Stimulated activated CD8-positive, alpha-beta memory T cell treated with anti-CD3 and anti-CD28 coated beads, Interleukin-4, amount 100 ng/mL, for 4 hours (primary cell): ENCODE data around the gene SUB1.
"Not testable (repeated sequence)": the region's sequence is repeated elsewhere in the genome, so short reads cannot be mapped to it uniquely, and the experiment has no call there.

ENCODE experiments used
- DNase-seq, 2 donors: peaks; one replicate each; pipeline ENCODE4 v3.0.0-alpha.2; 2020; ENCODE audit warnings: low read depth in 2 of 2, low spot score in 1 of 2

The SUB1 gene

DNA sequence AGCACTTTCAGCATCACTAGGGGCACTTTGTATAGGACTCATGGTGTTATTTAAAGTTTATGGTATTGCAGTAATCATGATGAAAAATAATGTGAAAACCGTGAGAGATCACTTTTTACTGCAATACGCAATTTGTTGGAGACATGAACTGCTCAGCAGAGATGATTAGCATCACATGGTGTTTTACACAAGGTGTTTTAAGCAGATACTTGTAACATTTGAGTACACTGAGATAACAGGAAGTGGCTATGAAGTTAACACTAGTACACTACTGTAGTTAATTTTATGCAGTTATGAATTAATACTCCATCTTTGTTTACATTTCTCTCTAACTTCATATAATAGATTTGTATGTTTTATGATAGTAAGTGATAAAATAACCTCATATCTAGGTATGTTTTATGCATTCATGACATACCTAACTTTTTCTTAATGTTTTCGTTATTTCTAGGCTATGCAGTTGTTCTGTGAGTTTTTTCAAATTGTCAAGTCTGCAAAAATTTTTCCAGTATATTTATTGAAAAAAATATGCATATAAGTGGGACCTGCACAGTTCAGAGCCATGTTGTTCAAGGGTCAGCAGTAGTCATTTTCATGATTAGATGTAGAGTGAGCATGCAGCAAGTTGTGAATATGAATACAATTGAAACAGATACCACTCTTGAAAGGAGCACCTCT lies 13.0 kb downstream of the SUB1 start:
- DNase-seq: no peak

DNA sequence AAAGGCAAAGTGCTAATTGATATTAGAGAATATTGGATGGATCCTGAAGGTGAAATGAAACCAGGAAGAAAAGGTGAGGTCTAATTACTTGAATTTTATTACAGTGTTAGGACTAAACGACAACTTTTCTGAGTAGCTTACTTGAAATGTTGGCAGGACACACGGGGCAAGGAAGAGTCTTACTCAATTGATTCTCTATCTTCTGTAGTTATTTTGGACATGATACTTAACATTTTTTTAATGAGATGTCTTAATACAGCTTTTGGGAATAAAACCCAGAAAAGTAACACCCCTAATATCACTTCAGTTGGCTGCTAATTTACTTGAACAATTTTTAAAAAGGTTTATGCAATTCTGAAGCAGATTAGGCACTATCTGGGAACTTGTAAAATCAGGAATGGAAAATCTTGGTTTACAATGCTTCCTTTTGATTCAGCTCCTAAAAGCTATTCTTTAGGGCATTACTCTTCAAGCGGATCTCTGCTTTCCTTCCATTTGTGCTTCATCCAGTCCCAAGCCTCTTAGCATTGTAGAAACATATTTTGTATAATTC lies 13.7 kb downstream of the SUB1 start:
- DNase-seq: no peak

DNA sequence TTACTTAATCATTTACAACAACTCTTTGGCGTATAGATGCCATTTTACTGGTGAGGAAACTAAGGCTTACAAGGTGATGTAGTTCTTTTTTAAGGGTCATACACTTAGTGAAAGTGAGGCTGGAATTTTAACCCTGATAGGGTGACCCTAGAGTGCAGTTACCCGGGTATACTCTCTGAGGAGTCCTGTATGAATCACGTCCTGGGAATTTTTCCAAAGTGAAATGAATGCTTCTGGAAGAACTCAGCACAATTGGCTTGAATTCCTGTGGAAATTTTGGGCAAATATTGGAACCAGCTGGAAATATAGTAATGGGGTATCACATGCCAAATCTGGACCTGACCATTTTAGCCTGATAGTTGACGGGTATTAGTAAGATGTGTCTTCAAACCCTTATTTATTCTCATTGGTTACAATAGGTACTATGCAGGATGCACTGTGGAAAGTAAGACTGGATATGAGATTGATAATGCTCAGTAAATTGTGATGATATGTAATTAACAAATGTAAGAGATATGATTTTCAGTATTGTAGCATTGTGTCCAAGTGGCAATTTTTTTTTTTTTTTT lies 14.8 kb downstream of the SUB1 start:
- no peak for DNase-seq

DNA sequence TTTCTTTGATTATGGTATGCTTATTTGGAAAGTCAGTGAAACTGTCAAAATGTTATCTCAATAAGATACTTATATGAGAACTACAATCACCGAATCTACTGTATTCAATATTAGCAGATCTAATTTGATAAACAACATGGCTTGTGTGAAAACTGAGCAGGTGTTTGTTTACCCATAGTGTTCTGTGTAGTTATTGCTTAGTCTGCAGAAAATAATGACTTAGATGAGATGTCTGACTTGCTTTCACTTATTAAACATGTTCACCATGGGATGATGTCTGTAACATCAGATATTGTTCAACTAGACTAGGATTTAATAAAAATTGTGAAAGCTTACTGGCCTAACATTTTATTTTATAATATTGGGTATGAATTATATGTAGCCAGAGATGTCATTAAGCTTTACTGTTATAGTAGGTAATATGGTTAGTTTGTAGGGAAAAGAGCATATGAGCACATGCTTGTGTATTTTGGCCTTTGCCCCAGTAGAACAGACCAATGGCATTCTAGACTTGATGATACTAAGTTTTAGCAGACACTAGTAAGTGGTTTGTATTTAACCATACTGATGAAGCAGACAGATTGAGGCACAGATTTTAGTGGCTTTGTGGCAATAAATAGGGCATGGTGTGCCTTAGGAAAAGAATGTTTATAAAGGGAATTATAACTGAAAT lies 16.4 kb downstream of the SUB1 start:
- DNase-seq: no peak

DNA sequence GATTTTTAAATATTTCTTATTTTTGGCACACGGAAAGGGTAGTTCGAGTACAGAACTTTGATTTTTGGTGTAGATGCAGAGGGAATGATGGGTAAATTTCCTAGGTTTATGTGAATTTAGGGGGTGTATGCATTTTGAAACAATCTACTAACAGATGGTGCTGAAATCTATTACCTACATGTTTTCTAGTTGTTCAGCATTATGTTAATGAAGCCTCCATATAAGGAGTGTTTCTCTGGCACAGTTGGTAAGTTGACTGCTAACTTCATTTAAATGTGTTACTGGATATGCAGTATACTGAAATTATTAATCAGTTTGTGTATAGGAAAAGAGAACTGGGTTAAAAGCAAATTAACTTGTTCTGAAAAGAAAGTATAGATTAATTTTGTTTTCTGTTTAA lies 17.5 kb downstream of the SUB1 start:
- DNase-seq: no peak

DNA sequence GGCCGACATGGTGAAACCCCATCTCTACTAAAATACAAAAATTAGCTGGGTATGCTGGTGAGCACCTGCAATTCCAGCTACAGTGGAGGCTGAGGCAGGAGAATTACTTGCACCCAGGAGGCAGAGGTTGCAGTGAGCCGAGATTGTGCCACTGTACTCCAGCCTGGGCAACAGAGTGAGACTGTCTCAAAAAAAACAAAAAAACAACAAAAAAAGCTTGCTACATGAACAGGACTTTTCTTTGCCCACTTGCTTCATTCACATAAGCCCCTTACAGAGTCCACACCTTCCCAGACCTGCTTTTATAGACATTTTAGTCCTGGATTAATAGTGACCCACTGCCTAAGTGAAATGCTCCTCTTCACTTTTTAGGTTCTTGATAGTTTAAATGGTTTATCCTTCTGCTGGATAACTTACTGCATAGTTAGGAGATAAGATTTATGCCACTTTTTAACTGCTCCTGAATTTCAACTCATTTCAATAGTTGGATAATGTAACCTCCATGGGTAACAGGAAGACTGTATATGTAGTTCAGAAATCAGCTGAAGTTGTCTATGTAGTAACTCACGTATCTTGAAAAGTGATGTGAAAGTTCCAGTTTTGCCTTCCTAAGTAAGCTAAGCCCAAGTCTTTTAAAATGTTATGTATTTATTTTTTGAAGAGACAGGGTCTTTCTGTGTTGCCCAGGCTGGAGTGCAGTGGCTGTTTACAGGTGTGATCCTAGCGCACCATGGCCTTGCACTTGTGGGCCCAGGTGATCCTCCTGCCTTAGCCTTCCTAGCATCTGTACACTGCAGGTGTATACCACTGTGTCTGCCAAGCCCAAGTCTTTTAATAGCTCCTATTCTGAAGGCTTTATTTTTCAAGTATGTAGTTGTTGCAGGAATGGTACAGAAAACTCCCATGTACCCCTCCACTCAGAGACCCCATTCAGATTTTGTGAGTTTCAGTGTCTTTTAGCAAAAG lies 19.7 kb downstream of the SUB1 start:
- DNase-seq: no peak

DNA sequence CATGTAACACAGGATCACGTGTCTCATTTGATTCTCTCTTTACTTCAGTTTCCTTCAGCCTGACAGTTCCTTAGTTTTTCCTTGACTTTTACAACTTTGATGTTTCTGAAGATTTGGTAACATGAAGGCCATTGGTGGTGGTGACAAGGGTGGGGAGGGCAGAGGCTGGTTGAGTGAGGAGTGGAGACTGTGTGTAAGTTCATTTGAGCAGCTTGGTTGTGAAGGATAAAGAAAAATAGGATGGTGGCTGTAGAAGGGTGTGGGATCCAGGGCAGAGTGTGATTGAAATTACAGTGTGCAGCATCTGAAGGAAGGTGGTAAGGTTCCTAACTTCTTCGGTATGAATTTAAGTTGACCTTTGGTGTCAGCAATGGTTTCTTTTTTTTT lies 20.4 kb downstream of the SUB1 start:
- no peak for DNase-seq

DNA sequence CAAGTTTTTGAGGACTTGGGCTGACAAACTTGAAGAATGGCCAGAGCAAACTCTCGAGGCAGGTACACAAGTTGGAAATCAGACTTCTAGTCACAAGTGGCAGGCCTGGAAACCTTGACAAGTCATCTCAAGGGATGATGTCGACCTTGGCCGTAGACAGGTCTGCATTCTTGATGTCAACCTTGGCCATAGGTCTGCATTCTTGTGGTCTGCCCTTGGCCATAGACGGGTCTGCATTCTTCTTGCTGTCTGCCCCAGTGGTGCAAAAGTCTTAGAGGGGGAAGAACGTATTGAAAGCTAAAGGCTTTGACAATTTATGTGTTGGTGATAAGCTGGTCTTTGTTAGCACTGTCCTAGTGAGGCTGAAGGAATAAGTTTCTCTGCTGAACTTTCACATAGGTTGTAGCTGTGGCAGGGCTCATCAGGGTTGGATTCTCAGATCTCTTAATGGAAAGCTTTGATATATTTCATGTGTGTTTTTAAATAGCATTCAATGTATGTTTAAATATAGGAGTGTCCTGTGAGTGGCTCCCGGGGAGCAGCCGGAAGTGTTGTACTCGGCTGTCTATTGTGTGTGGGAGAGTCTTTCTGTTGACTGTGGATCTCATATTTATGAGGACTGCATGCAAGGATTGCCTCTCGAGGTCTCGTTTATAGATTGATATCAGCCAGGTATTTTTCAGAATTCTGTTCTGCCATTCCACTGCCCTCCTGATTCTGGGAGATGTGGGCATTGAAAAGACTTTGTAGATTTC lies 27.0 kb downstream of the SUB1 start:
- DNase-seq: no peak

DNA sequence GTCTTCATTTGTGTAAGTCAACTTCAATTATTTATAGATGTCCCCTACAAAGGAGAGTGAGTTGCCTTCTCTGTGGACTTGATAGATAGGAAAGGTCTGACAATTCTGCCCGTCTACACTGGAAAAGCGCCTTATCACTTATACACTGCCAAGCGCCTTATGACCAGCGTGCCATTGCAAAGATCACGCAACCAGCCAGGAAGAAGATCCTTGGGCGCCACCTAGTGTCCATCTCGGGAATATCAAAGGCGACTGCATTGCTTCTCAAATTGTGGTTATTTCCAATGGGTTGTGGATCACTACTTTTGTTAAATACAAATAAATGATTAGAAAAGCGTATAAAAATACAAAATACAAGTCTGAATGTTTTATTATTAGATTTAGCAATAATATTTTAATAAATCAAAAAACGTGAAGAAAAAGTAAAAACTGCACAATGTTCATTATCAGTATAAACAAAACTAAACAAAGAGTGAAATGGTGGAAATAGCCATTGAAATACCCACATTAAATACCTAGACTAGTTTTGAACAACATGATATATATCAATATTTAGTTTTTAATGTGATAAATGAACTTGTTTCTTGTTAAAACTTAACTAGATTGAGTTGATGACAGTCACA lies 27.8 kb downstream of the SUB1 start:
- peak; percentile 50 to 87 for DNase-seq

DNA sequence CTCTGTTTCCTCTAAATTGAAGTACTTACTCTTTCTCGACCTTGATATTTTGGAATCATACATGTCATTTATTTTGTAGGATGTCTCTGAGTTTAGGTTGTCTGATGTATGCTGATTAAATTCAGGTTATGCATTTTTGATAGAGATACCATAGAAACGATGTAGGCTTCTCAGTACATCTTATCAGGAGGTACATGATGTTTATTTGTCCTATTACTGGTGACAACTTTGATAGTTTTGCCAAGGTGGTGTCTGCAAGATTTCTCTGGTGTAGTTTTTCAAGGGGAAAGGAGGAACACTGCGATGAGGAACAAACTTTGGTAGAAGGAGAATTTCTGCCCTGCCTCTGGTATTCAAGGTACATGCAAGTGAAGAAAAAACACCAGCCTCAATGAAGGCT lies 29.9 kb downstream of the SUB1 start:
- no peak for DNase-seq

DNA sequence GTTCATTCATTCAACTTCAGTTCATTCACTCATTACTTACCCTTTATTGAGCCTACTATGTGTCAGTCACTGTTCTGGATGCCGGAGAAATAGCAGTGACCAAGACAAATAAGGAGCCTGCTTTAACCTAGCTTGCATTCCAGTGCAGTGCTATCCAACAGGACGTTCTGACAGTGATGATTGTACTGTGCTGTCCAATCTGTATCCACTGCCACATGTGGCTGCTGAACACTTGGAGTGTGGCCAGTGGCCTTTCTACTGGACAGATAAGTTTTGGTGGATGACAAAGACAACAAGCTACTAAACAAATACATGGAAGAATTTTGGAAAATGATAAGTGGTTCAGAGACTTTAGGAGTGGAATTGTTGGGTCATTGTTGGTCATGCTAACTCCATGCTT lies 33.6 kb downstream of the SUB1 start:
- no peak for DNase-seq

DNA sequence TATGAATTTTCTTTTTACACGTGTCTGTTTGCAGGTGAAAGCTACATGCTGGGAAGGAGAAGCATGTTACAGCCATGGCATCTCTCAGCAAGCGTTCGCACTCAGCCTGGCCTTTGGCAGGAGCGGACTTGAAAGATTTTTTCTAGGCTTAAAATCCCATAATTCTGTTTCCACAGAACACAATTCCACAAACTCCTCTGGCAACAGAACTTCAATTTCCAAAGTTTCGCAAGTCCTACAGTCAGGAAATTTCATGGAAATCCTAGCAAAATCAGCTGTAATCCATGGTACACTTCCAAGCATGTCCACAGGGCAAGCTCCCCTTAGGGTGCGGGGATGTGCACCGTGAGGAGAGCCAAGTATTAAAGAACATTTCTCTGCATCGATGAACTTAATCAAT lies 35.9 kb downstream of the SUB1 start:
- no peak for DNase-seq

DNA sequence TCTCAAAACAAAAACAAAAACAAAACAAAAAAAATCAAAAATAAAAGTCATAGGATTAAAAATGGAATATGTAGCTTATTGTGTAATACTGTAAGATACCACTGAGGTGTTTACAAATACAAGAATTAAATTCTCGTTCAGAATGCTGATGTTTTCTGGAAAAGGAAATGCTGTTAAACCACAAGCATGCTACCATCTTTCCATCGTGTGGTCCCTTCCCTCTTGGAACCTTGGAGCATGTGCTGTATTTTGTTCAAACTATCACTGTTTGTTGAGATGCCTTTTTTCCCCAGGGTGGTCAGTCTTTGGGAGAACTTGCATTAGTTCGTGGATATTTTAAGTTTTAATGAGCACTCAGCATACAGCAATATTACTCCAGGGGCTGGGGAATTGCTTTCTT lies 39.7 kb downstream of the SUB1 start:
- no peak for DNase-seq

DNA sequence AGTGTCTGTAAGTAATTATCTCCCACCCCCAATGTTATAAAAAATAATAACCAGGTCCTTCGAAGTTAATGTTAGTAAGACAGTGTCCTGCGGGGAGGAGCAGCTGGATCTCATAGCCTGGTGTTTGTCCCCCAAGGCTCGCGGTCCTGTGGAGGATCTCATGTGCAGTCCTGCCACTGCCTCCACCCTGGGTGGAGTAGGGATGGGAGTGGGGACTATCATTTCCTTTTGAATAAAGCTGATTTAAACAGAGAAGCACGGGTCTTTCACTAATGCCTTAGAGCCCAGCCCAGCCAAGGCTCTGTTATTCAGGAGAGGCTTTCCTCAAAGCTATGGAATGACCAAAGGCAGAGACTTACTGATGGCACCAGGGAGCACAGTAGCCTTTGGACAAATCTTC lies 40.2 kb downstream of the SUB1 start:
- DNase-seq: no peak

DNA sequence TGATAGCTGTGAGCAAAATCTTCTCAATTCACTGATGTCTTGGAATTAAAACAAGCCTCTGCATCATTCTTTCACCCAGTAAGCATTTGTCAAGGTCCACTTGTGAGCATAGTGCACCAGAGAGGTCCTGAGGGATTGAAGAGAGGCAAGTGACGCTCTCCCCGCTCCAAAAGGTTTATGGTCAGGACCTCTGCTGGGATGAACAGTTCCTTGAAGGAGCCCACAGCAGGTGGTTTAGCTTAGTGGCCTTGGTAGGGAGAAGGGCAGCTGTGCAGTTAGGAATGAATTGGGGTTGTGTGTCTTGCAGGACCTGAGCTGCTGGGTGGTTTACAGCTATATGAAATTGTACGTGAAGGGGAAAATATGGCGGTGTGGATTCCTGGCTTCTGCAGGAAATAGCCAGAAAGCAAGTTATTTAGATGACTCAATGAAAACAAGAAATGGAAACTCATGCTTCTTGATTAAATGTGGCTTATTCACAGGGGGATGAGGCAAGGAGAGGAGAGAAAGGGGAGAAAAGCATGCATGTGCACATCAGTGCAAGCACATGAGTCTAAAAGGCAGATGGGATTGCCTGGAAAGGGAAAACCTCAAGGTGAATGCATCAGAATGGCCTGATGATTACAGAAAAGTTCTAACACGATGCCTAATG lies 42.0 kb downstream of the SUB1 start:
- DNase-seq: no peak

DNA sequence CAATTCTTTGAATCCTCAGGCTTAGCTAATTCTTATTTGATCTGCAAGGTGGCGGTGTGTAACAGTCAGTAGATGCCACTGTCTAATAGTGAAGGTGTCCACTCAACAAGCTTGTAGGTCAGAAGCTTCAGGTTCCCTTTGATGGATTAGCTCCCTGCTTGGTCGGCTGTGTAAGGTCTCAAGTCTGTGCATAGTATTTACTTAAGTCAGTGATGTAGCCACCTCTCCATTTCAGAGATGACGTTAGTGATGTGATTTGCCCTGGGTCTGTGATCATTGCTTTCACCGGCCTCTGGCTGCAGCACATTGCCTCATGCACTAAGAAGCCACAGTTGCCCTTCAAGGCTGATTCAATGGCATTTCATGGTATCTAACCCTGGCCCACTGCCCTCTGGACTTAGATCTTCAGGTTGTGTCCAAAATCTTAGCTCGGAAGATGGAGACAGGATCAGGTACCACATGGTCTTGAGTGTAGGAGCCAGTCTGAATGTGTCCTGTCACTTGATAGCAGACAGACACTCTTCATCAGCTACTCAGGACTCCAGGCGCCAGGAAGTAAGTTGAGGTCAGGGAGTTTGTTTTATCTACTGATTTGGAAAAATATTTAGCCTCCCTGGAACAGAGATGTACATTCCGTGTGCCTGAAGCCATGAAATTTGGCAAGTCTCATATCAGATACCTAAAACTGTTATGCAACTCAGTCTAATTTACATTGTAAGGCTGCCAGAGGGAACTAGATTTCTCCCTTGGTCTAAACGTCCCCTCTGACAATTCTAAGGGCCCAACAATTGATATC lies 42.9 kb downstream of the SUB1 start:
- DNase-seq: no peak

DNA sequence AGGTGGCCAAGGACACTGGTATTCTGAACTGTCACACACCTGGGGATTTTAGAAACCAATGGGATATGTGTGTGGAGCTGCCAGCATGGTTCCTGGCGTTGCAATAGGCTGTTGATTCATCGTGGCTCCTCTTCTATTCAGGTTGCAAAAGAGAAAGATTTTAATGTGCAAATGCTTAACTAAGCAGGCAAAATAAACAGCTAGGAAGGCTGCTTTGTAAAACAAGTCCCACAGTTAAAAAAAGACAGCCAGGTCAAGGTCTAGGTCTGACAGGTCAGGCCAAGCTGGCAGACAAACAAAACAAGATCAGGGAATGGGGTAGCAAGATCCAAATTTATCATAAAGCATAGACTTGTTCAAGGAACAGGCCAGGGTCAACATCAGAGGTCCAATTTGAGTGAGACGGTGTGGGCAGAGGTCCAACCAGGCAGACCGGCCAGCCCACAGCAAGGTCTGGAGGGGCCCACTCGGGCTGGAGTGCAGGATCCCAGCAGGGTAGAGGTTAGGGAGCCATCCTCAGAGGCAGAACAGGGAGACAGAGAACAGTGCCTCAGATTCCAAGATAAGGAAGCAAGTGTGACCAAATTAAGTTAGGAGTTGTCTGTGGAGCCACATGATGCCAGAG lies 45.6 kb downstream of the SUB1 start:
- DNase-seq: no peak

DNA sequence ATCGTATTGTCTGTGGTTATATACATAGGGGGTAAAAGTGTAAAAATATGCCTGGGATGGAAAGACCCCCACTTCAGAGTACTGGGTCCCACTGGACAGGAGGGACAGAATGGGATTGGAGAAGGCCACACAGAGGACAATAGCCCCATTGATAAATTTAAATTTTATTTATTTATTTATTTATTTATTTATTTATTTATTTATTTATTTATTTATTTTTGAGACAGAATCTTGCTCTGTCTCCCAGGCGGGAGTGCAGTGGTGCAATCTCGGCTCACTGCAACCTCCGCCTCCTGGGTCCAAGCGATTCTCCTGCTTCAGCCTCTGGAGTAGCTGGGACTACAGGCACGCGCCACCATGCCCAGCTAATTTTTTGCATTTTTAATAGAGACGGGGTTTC lies 47.7 kb downstream of the SUB1 start:
- not testable (repeated sequence) for DNase-seq
